Hematopoietic multipotent progenitor cell (in vitro differentiated cells): ENCODE measurements around the gene PRAC2. TPM values are rescaled to one million over a fixed set of nuclear protein-coding genes. Genes with fewer than 3 reads are reported as not detected.
"Not testable (repeated sequence)": the region's sequence is repeated elsewhere in the genome, so short reads cannot be mapped to it uniquely, and the experiment has no call there.

ENCODE experiments used
- DNase-seq, 3 donors: peaks; one replicate each; pipeline ENCODE4 v3.0.0-alpha.2; 2011 to 2015; ENCODE audit warnings: low read depth in 2 of 3, low spot score in 2 of 3
- total RNA-seq: library from RNA; depleted of rRNA; stranded (reverse); fragments of >200 nt; gene quantifications from one replicate; pipeline ENCODE4 v1.2.3, GENCODE V29; 2012

Gene PRAC2
- total RNA-seq = not detected

GRCh38 chr17:48722915-48723422 is at the start of gene PRAC2:
TSS of gene PRAC2 (plus strand) at chr17:48723185. CDS start at chr17:48724411, 1,226 bp downstream.
- no peak for DNase-seq

DNA sequence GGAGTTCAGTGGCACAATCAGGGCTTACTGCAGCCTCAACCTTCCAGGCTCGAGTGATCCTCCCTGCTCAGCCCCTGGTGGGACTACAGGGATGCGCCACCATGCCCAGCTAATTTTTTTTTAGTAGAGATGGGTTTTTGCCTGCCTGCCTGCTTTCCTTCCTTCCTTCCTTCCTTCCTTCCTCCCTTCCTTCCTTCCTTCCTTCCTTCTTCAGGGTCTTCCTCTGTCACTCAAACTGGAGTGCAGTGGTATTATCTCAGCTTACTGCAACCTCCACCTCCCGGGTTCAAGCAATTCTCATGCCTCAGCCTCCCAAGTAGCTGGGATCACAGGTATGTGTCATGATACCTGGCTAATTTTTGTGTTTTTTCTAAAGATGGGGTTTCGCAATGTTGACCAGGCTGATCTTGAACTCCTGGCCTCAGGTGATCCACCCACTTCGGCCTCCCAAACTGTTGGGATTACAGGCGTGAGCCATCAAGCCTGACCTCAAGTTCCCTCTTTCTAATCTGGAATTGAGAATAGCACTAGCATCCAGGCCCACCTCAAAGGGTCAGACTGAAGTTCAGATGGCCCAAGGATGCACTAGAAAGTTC is 45.9 kb upstream of the PRAC2 start:
- DNase-seq = no peak

- peak; percentile 47 to 75 (median 63) for DNase-seq
Observed at GRCh38 chr17:48678141-48678971, 44.6 kb upstream of the PRAC2 start.

DNA sequence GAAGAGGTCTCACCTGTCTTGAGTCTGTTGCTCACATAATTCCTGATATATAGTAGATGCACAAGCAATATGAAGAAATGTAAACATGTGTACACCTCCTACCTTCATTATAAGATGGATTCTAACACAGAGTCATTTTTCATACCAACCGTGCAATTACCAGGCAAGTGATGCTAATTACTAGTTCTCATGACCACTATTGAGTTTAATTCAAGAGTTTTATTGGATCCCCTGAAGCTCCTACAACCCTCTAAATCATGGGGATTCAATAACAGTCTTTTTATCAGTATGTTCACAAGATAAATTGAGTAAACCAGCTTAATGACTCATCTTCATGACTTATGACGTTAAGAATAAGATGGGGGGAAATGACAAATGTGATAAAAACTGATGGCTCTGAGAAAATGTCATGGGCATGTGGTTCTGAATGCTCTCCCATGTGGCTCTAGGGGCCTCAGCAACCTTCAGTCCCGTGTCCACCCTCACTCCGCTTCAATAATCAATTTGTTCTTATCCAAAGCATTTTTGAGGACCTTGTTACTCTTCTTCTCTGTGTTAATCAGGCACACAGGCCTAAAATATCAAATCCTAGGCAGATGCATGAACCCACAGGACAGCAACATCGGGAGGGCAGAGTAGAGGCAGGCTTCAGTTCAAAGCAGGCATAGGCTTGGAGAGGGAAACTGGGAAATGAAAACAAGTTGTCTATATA is 43.4 kb upstream of the PRAC2 start:
- DNase-seq = no peak

- DNase-seq = no peak
Observed at GRCh38 chr17:48681609-48682008, 41.4 kb upstream of the PRAC2 start.

- no peak for DNase-seq
Observed at GRCh38 chr17:48690655-48691054, 32.3 kb upstream of the PRAC2 start.

GRCh38 chr17:48692049-48692448 is 30.9 kb upstream of the PRAC2 start:
- no peak for DNase-seq

DNA sequence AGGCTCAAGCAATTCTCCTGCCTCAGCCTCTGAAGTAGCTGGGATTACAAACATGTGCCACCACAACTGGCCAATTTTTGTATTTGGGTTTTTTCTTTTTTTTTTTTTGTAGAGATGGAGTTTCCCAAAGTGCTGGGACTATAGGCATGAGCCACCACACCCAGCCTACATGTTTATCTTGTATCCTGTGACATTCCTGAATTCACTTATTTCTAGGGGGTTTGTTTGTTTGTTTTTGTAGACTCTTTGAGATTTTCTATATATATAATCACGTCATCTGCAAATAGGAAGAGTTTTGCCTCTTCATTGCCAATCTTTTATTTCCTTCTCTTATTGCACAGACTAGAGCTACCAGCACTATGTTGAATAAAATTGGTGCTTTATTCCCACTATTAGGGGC is 29.8 kb upstream of the PRAC2 start:
- no peak for DNase-seq

DNA sequence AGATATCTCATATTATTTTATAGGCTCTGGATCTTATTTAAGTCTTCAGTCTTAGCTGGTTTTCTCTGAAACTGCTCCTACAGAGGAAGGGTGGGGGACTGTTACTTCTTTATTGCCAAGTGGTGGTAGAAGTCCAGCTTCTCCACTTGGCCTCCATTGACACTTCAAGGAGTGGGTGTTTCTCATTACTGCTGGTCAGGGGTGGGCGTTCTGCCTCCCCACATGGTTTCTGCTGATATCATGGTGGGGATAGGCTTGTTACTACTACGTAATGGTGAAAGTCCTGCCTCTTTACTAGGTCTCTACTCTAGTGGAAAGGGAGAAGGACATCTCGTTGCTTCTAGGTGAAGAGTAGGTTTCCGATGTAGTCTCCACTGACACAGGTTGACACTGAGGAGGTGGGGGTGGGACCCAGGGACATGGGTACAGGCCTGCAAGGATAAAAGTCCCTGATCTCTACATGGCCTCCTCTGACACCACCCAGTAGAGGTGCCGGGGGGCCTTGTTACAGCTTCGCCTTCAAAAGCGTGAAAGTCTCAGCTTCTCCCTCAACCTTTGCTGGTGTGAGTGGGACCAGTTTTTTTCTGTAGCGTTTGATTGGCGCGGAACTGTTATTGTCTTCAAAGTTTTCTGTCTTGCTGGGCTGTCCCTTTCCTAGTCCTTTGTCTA is 21.0 kb upstream of the PRAC2 start:
- DNase-seq = no peak

- no peak for DNase-seq
Observed at GRCh38 chr17:48704361-48705248, 18.4 kb upstream of the PRAC2 start.

- DNase-seq = no peak
Observed at GRCh38 chr17:48711128-48711527, 11.9 kb upstream of the PRAC2 start.

- no peak for DNase-seq
Observed at GRCh38 chr17:48715496-48716399, 7.2 kb upstream of the PRAC2 start.

DNA sequence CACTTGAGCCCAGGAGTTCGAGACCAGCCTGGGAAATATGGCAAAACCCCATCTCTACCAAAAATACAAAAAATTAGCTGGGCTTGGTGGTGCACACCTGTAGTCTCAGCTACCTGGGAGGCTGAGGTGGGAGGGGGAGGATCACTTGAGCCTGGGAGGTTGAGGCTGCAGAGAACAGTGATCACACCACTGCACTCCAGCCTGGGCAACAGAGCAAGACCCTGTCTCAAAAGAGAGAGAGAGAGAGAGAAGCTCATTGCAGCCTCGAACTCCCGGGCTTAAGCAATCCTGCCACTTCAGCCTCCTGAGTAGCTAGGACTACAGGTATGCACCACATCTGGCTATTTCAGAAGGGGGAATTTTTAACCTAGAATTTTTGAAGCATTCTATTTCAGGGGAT is 6.4 kb upstream of the PRAC2 start:
- DNase-seq = not testable (repeated sequence)

DNA sequence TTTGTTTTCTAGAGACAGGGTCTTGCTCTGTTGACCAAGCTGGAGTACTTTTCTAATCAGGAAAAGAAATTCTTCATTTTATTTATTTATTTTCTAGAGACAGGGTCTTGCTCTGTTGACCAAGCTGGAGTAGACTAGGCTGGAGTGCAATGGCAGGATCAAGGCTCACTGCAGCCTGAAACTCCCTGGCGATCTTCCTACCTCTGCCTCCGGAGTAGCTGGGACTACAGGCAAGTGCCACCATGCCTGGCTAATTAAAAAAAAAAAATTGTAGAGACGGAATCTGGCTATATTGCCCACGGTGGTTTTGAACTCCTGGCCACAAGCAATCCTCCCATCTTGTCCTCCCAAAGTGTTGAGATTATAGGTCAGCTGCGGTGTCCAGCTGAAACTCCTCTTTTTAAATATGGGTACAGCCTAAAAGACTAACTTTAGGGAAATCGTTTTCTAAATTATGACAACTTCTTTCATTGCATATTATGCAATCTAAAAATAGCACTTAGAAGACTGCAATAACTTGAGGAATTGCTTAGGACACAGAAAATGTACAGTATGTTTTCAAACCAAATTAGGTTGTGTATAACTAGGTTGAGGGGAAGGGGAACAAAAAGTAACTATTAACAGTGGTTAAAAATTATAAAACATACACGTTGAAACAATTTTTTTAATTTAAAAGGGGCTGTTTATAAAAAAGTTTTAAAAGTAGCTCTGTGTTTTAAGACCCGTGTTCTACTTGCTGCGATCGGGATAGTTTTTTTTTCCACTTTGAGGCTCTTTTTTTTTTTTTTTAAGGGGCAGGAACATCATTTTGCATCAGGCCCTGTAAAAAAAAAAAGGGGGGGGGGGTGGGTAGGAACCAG is 5.4 kb upstream of the PRAC2 start:
- DNase-seq = no peak

DNA sequence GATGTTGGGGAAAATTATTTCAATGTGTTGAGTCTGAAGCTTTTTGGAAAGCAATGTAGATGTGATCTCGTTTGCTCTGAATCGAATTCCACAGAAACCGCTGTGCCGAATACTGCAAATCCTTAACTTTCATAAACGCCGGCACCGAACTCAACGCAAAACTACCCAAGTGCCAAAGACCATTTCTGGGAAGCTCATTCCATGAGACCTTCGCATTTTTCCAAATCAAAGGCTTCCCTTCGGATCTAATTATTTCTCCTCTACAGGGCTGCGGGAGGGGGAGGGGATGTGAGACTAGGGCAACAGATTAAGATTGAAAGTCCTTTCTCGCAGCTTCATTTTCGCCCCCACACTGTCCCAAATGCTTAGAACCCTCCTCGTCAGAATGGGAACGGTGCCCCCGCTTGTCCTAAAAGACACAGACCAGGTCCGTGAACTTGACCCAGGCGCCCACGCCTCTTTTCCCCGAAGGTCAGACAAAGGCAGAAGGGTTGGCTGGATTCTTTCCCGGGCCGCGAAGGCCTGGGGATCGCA is 4.7 kb upstream of the PRAC2 start:
- DNase-seq = peak in 1 of 3 donors; percentile 36

DNA sequence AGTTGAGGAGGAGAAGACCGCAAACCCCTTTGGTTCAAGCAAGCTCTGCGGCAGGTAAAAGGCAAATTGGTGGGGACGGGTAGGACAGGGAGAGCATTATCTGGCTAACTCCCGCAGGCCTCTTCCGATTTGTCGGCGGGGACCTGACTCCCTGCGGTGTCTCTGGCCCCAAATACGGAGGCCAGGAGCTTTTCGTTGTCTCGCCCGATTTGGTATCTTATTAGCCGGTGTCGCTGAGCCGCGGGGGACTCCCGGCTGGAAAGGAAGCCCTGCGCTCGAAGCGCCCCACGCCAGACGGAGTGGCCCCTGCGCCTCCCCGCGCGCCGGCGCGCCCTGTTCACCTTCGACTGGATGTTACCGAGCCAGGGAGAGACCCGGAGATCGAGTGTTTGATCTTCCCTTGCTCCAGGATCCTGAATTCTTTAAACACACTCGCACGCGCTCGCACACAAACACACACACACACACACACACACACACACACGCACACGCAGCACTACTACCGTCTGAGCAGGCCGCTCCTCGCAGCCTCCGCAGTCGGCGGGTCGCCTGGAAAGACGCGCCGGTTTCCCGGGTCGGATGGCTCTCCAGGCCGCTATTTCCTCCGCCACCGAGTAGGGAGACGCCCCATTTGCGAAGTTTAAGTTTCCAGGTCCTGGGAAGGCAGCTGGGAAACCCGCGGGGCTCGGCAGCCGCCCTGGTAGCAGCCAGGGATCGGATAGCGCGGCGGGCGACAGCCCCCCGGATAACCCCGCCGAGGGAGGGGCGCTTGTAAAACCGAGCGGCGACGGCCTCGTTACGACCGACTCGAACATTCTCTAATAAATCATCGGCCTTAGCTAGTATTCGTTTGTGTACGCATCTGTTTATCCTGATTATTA is 4.0 kb upstream of the PRAC2 start:
- DNase-seq = peak in 1 of 3 donors; percentile 29
